HepG2 (cell line): Measurements from ENCODE around the gene MIGA2. TPM values are rescaled to one million over a fixed set of nuclear protein-coding genes. Genes with fewer than 3 reads are reported as not detected.

ENCODE experiments used
- BCL6 ChIP-seq: IDR thresholded peaks from 2 replicates; pipeline ENCODE4 v1.6.1; 2016; ENCODE audit warnings: missing genetic modification reagents, missing compliant biosample characterization
- CHCHD3 ChIP-seq: sonication (generic); formaldehyde crosslinking; IDR thresholded peaks from 2 replicates; pipeline ENCODE4 v1.8.0; 2022; ENCODE audit warnings: mild to moderate bottlenecking, missing genetic modification reagents, moderate library complexity
- HNRNPUL1 ChIP-seq: fragments of 200-400 bp; formaldehyde crosslinking; IDR thresholded peaks from 2 replicates; pipeline ENCODE4 v1.6.1; 2017; ENCODE audit warnings: low read depth, mild to moderate bottlenecking, low read length, moderate library complexity
- JUNB ChIP-seq: sonication (generic); formaldehyde crosslinking; IDR thresholded peaks from 2 replicates; pipeline ENCODE4 v1.8.0; 2022; ENCODE audit warnings: missing genetic modification reagents, mild to moderate bottlenecking, borderline replicate concordance
- MYC ChIP-seq: sonication (generic); formaldehyde crosslinking; IDR thresholded peaks from 2 replicates; pipeline ENCODE4 v1.9.0; 2021; ENCODE audit warnings: missing genetic modification reagents, borderline replicate concordance
- POLR2AphosphoS2 ChIP-seq: IDR thresholded peaks from 2 replicates; pipeline ENCODE4 v1.6.1; 2011; ENCODE audit warnings: low read depth, low read length, improper control_type of control experiment
- SALL1 ChIP-seq: sonication (generic); formaldehyde crosslinking; IDR thresholded peaks from 2 replicates; pipeline ENCODE4 v1.8.0; 2022; ENCODE audit warnings: mild to moderate bottlenecking, missing genetic modification reagents
- ZBTB2 ChIP-seq: sonication (generic); formaldehyde crosslinking; IDR thresholded peaks from 2 replicates; pipeline ENCODE4 v1.8.0; 2022; ENCODE audit warnings: low read depth, missing genetic modification reagents
- ZNF749 ChIP-seq: sonication (generic); formaldehyde crosslinking; IDR thresholded peaks from 2 replicates; pipeline ENCODE4 v1.8.0; 2022; ENCODE audit warnings: mild to moderate bottlenecking, missing genetic modification reagents, moderate library complexity, borderline replicate concordance
- ZNF841 ChIP-seq: sonication (generic); formaldehyde crosslinking; IDR thresholded peaks from 2 replicates; pipeline ENCODE4 v1.8.1; 2023; ENCODE audit warnings: missing genetic modification reagents, borderline replicate concordance
- polyA plus RNA-seq, 8 experiments: library from polyadenylated mRNA; depleted of rRNA in 3 of 8; stranded (reverse) in 7 of 8; unstranded in 1 of 8; fragments of >200 nt; fragmentation: Illumina TruSeq in 4 of 8; extraction: Trizol in 4 of 8; gene quantifications; 2 replicates each; pipeline versions ENCODE4 v1.2.1 to v1.2.3, GENCODE V29; 2011 to 2016; ENCODE audit warnings: low read depth in 4 of 8, missing spikeins in 1 of 8, mixed read lengths in 1 of 8; ENCODE audit not compliant: insufficient read depth in 1 of 8
- total RNA-seq, 5 experiments: library from RNA; depleted of rRNA; stranded (reverse); fragments of >200 nt; fragmentation: Illumina TruSeq; extraction: Trizol; gene quantifications; 2 replicates each; pipeline ENCODE4 v1.2.3, GENCODE V29; 2016; ENCODE audit warnings: low read depth in 1 of 5
- TF ChIP-seq, protein P1 (sequence below): sonication (generic); formaldehyde crosslinking; IDR thresholded peaks from 2 replicates; pipeline ENCODE4 v1.4.0; 2020; ENCODE audit warnings: mild to moderate bottlenecking, low read depth, missing genetic modification reagents
- TF ChIP-seq, protein P2 (sequence below): sonication (generic); formaldehyde crosslinking; IDR thresholded peaks from 2 replicates; pipeline ENCODE4 v1.5.1; 2020; ENCODE audit warnings: mild to moderate bottlenecking, moderate library complexity, missing genetic modification reagents

MIGA2 gene
- total and polyA plus RNA-seq, 2 of the 13 experiments (the other 11 are each of a cell fraction or from before 2014, with no cell fraction given) = 10.8 to 17.1 TPM

DNA sequence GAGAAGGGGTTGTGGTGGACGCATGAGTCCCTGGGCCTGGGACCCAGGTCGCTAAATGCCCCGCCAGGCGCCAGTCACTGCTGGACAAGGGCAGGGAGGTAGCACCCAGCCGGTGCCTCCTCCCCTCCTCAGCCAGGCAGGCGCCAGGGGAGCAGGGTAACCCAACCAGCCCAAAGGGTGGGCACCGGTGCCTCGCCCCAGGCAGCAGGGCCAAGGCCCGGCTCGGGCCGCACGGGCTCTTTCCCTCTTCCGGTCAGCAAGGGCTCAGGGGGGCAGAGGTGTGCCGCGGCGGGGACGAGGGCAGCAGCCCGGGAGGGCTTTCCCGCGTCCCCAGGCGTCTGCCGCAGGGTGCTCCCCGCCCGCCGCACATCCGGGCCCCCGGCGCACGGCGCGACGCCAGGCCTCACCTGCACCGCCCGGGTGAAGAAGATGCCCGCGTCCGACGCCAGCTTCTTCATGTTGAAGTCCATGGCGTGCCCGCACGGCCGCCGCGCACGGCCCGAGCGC is 8.7 kb upstream of the MIGA2 start (continued):
- peak; percentile 25; the same call in 1 of the 2 replicates for TF ChIP-seq ZBTB2 (CRISPR knock-in tag)
- TF ChIP-seq ZNF749 (CRISPR knock-in tag) = peak; percentile 78; the same call in 1 of the 2 replicates
- TF ChIP-seq POLR2AphosphoS2 = no peak
- TF ChIP-seq, protein P1, sequence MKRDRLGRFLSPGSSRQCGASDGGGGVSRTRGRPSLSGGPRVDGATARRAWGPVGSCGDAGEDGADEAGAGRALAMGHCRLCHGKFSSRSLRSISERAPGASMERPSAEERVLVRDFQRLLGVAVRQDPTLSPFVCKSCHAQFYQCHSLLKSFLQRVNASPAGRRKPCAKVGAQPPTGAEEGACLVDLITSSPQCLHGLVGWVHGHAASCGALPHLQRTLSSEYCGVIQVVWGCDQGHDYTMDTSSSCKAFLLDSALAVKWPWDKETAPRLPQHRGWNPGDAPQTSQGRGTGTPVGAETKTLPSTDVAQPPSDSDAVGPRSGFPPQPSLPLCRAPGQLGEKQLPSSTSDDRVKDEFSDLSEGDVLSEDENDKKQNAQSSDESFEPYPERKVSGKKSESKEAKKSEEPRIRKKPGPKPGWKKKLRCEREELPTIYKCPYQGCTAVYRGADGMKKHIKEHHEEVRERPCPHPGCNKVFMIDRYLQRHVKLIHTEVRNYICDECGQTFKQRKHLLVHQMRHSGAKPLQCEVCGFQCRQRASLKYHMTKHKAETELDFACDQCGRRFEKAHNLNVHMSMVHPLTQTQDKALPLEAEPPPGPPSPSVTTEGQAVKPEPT = no peak
- TF ChIP-seq SALL1 (CRISPR knock-in tag) = peak; percentile 41; the same call in 1 of the 2 replicates
- TF ChIP-seq JUNB (CRISPR knock-in tag) = no peak
- no peak; the same call in 1 of the 2 replicates for TF ChIP-seq CHCHD3 (CRISPR knock-in tag)
- 0 out of 2 replicates have a peak, but pooled peaks have one; percentile 26 for TF ChIP-seq MYC
- TF ChIP-seq, protein P2, sequence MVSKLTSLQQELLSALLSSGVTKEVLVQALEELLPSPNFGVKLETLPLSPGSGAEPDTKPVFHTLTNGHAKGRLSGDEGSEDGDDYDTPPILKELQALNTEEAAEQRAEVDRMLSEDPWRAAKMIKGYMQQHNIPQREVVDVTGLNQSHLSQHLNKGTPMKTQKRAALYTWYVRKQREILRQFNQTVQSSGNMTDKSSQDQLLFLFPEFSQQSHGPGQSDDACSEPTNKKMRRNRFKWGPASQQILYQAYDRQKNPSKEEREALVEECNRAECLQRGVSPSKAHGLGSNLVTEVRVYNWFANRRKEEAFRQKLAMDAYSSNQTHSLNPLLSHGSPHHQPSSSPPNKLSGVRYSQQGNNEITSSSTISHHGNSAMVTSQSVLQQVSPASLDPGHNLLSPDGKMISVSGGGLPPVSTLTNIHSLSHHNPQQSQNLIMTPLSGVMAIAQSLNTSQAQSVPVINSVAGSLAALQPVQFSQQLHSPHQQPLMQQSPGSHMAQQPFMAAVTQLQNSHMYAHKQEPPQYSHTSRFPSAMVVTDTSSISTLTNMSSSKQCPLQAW (CRISPR knock-in tag) = no peak; the same call in 1 of the 2 replicates
- TF ChIP-seq HNRNPUL1 = no peak
- TF ChIP-seq BCL6 (CRISPR knock-in tag) = no peak
- no peak for TF ChIP-seq ZNF841
